ENCODE results near the gene LENG1.

LENG1 gene

DNA sequence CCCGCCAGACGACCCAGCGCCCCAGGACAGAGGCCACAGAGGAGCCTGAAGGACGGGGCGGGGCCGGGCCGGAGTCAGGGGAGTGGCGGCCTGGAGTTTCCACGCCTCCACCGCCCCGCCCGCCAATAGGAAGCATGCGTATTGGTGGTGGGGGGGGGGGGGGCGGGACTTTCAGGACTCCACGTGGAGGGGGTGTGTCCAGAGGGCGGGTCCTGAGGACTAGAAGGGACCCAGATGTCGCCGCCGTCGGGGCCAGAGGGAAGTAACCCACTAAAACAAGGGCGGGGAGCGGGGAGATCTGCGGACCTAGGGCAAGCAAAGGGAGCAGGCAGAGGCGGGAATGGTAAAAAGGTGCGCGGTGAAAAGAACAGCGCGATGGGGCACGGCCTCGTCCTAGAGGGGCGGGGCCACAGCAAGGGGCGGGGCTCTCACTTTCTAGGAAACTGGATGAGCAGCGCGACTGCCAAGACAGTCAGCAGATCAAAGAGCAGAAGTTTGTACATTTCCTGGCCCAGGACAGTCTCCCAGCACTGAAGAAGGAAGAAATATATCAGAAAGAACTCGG is 2.8 kb upstream of the LENG1 start:
- peak; percentile 97 for DNase-seq

DNA sequence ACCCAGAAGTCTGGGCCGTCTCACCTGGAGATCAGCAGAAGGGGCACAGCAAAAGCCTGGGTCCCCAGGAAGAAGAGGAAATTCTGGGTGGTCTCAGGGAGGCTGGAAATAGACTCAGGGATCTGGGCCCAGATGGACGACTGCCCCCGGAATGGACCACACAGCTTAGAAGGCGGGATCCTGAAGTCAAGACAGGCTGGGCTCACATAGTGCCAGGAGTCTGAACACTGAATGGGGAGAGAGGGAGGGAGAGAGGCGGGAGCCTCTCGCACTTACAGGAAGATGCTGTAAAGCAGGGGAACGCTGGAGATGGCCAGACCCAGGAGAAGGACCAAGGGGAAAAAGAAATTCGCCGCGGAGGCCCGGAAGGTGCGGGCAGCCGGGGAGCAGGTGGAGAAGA is 1.3 kb upstream of the LENG1 start:
- peak; percentile 74 for DNase-seq

DNA sequence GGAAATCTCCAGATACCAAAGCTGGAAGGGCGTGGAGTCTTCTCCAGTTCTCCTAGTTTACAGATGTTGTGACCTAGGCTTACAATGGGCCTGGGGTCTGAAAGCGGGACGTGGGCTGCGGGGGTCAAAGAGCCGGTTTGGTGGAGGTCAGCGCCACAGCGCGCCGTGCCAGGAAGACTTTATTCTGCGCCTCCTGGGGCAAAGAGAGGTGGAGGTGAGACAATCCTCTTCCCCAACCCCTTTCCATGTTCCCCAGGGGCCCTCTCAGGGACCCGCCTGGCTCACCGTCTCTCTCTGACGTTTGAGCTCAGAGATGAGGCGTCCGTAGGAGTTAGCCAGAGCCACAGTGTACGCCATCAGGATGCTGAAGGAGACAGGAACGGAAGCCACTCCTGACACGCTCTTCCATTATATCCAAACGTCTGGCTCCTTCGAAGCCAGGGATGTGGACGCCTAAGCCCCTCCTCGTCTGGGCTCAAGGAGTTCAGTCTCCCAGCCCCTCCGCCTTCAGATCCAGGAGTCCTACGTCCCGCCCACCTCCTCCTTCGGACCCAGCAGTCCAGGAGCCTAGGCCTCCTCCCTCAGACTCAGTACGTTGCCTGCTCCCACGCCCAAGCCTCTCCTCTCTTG is 776 bp upstream of the LENG1 start:
- peak; percentile 79 for DNase-seq

DNA sequence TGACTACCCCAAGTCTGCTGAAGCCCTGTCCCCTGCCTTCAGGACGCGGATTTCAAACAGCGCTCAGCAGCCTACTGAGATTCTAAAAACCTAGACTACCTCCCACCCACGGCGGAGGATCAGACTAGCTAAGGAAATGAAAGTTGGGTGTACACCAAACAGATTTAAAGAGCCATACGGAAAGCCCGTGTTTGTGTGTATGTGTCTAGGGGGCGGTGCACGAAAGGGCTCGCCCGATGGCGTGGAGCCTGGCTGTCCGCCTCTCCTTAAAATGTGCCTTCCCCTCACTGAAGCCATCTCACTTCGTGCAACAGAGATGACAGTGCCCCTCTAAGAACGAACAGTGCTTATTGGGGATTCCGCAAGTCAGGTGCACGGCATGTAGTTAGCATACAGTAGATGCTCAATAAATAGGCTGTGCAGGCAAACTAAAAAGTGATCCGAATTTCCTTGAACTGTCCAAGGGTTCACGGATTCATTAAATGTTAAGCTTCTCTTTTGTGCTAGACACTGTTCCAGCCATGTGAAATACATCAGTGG is 639 bp downstream of the LENG1 start:
- peak; percentile 65 for DNase-seq

DNA sequence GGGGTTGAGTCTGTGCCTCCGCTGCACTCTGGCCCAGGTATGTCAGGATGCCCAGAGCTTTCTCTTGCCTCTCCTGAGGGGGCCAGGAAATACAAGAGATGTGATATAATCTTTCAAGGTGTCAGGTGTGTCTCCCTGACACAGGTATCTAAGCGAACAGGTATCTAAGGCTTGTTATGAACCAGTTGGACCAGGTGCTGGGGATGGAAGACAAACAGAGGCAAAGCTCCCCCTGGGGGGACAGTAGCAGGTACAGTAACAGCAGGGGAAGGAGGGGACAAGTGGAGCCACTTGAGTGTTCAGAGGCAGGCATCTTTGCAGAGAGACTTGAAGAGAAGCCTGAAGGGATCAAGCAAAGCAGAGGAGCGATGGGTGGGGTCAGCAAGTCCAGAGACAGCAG is 2.6 kb downstream of the LENG1 start:
- DNase-seq, result peak; percentile 31

DNA sequence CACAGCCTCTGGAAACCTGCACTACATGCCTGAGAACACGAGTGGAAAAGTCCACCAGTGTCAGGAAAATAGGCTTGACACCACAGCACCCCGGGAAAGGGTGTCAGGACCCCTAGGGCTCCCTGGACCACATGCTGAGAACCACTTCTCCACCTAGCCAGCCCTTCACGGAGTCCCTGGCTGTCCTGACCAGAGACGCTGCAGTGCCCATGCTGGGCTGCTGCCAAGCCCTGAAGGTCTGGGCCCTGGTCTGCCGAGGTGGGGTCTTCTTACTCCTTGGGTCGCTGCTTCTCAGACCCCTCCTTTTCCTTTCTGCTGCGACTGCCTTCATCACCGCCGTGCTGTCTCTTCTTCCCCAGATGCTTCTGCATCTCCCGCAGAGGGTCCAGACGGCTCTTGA is 3.0 kb downstream of the LENG1 start:
- DNase-seq, result no peak

DNA sequence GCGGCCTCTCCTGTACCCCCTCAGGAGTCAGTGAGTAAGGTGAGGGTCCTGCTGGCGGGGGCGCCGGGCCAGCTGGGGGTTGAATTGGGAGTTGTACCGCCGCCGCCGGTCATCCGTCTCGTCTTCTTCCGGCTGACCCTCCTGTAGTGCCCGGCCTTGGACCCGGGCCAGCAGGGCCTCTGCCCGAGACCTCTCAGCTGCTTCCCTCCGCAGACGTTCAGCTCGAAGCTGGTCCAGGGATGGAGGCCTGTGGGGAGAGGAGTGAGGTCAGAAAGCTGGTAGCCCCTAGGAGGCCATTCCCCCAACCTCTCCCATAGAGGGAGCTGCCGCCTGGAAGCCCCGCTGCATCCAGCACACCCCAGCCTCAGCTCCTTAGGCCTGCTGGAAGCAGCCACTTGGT is 3.8 kb downstream of the LENG1 start:
- peak; percentile 20 for DNase-seq

DNA sequence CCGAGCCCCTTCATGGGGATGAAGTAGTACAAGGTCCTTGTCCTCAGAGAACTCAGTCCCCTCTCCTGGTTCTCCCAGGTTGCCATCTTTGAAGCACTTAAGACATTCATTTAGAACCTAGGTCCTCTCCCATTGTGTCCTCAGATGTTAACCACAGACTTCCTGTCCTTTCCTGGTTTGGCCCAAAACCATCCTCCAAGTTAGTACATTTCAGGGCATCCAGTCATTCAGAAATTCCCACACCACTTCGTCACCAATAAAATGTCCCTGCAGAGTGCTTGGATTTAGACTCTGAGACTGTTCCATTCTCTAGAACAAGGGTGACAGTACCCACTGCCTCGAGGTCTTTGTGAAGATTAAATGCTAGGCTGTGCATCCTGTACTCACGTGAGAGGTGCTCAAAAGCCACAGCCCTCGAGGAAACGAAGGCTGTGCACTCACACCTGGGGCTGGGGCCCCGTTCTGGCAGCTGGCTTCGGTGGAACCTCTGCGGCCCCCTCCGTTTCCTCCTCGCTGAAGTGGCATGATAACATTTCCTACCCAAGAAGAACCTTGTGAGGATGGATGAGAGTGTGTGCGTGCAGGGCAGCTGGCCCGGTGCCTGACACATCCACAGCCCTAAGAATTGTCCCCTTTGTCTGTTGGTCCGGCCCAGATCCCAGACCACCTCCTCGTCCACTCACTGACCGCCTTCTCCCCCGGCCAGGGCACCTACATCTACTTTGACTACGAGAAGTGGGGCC is 4.7 kb downstream of the LENG1 start:
- no peak for DNase-seq

DNA sequence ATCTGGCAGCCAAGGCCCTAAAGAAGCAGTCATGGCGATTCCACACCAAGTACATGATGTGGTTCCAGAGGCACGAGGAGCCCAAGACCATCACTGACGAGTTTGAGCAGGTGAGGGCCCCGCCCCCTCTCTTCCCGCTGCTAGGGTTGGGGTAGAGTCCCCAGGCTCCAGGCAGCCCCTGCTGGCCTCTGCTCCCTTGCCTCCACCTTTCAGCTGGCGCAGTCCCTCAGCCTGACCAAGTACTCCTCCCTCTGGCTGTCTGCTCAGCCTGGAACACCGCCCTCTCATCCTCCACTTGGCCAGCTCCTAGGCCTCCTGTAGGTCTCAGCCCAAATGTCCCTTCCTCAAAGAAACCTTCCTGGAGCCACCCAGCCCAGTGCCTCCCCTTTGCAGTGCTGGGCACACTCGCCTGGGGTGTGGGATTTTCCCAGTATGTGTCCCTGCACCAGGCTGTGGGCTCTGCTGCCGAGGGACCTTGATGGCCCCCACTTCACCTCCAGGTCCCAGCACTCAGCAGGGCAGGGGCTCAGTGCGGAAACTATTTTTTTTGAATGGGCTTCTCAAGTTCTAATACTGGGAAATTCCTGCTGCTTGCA is 5.7 kb downstream of the LENG1 start:
- DNase-seq, result no peak

DNA sequence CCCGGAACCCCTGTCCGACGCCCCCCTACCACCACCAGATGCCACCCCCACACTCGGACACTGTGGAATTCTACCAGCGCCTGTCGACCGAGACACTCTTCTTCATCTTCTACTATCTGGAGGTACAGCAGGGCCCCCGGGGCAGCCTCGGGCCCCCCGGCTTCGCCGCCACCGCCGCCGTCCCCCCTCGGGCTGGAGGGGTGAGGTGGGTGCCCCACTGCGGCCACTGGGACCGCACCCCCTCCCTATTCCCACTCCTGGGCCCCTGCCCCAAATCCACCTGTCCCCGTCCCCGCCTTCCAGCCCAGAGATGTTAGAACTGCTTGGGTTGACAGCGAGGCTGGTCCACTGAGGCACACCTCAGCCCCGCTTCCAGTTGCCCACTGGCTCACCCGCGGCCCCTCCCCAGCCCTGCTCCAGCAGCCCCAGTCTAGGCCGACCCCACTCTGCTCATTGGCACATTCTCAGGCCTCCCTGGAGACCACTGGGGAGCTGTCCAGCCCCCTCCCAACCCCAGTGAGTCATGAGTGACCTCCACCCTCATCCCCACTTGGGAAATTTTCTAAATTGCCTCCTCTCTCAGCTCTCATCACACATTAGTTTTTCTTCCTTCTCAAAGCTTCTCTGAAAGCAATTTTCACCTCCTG is 6.5 kb downstream of the LENG1 start:
- DNase-seq, result no peak

DNA sequence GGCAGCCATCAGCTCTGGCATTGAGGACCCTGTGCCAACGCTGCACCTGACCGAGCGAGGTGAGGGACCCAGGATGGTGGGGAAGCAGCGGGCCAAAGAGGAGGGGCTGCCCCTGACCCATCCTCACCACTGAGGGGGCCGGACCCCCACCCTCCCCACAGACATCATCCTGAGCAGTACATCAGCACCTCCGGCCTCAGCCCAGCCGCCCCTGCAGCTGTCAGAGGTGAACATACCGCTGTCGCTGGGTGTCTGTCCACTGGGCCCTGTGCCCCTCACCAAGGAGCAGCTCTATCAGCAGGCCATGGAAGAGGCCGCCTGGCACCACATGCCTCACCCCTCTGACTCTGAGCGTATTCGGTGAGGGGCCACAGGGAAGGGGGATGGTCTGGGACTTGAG is 7.3 kb downstream of the LENG1 start:
- no peak for DNase-seq

DNA sequence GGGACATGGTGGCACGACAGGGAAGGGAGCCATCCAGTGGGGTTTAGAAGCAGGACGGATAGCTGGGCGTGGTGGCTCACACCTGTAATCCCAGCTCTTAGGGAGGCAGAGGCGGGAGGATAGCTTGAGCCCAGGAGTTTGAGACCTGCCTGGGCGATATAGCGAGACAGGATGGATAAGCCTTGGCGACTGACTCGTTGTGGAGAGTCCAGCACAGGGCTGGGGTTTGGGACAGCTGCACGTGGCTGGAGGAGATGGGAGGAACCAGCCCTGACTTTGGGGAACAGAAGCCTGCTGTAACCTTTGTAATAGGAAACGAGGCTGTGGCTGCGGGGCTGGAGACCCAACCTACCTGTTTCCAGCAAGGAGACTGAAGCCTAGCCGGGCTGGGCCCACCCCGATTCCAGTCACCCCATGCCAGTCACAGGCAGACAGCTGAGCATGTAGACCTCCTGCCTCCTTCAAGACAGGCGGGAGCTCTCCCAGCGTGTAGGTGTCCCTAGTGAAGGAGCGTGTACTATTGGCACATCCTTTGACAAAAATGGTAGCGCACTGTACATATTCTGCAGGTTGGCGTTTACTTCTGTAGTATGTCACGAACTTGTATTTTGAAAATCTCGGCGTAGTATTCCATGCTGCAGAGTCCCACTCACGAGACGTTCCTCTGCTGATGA is 8.0 kb downstream of the LENG1 start:
- no peak for DNase-seq

DNA sequence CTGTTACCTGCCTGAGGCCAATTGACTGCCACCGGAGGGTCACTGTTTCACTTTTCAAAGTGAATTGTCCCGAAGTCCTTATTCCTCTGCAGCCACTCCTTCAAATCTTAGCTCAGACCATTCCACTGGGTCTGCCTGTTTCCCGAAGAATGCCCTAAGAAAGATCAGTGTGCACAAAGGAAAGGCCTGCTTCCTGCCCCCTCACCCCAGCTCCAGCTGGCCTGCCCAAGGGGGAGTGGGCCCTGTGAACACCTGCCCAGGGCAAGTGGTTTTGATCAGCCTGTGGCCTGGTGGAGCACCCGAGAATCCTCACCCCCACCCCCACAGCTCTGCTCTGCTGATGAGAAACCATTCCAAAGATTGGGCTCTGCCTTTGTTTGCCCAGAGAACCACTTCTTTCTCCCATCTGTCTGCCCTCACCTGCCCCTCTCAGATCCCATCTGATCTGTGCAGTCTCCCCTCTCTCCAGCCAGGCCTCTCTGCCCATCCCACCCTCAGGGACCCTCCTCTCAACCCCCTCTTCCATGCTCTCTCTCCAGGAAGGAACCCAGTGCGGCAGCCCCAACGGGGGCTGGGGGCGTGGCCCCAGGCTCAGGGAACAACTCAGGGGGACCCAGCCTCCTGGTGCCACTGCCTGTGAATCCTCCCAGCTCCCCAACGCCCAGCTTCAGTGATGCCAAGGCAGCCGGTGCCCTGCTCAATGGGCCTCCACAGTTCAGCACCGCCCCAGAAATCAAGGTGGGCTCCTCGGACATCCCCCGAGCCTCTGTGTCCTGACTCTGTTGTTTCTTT is 10.3 kb downstream of the LENG1 start:
- DNase-seq, result no peak

DNA sequence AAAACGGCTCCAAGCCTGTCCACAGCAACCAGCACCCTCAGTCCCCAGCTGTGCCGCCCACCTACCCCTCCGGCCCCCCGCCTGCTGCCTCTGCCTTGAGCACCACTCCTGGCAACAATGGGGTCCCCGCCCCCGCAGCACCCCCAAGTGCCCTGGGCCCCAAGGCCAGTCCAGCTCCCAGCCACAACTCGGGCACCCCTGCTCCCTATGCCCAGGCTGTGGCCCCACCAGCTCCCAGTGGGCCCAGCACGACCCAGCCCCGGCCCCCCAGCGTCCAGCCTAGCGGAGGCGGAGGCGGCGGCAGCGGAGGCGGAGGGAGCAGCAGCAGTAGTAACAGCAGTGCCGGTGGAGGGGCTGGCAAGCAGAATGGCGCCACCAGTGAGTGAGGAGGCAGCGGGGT is 11.4 kb downstream of the LENG1 start:
- DNase-seq, result no peak

DNA sequence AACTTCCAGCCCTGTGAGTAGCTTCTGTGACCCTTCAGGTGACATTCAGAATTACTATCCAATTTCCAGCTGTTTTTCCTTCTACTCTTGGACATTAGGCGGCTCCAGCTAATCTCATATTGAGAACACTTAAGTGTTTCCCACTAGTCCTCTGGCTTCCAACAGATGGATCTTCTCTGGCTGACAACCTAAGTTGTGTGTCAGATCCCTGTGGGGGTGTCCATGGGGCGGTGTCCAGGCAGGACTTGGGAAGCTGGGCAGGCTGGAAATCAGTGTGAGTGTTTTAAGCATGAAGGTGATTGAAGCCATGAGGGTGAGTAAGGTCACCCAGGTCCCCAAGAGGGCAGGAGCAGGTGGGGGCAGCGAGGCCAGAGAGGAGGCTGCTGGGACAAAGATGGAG is 11.8 kb downstream of the LENG1 start:
- DNase-seq, result no peak

DNA sequence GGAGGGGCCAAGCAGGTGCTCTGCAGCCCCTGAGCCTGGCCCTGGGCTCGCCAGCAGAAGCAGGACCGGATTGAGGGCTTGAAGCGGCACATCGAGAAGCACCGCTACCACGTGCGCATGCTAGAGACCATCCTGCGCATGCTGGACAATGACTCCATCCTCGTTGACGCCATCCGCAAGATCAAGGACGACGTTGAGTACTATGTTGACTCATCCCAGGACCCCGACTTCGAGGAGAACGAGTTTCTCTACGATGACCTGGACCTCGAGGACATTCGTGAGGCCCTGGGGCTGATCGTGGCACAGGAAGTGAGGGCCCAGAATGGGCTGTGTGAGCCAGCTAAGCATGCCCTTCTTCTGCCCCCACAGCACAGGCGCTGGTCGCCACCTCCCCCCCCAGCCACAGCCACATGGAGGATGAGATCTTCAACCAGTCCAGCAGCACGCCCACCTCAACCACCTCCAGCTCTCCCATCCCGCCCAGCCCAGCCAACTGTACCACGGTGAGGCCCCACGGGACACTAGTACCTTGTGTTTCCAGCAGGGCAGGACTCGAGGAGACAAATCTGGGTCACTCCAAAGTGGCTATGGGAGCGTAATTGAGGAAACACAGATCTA is 13.9 kb downstream of the LENG1 start:
- no peak for DNase-seq

DNA sequence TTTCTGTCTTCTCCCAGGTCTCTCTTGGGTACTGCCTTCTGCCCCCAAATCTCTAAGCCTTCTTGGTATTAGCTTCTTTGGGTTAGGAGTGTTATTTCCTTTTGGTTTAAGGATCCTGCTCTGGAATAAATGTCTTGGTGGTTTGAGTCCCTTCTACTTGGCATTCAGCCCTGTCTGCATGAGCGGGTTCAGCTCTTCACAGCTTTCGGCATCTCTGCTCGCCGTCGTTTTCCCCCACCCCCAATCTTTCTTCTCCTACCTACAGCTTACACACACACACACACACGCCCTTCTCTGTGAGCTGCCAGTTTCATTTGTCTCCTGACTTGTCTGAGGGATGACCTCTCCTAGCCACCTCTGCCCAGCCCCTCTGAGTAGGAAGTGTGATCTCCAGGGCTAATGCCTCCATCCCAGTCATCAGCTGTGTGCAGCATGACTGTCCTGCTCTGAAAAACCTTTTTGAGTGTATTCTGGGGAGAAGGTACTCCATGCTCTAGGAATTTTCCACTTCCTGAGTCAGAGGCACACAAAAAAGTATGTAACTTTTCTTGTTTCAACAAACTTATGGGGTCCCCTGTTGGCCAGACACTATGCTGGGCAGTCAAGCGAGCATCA is 17.2 kb downstream of the LENG1 start:
- DNase-seq, result no peak

DNA sequence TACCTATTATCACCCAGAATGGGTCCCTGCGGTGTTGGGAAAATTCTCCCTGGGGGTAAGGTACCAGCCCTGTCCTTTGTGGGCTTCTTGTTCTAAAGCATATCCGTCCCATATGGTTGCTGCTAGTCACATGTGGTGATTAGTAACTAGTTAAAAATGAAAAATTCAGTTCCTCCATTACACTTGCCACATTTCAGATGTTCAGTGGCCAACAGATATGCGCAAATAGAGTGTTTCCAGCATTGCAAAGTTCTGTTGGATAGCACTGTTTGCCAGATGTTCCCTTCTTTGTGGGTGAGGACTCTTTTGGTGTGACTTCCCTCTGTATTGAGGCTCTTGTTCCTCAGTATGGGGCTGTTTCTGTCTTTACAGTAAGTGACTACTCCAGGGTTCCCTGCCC is 18.2 kb downstream of the LENG1 start:
- DNase-seq, result no peak

DNA sequence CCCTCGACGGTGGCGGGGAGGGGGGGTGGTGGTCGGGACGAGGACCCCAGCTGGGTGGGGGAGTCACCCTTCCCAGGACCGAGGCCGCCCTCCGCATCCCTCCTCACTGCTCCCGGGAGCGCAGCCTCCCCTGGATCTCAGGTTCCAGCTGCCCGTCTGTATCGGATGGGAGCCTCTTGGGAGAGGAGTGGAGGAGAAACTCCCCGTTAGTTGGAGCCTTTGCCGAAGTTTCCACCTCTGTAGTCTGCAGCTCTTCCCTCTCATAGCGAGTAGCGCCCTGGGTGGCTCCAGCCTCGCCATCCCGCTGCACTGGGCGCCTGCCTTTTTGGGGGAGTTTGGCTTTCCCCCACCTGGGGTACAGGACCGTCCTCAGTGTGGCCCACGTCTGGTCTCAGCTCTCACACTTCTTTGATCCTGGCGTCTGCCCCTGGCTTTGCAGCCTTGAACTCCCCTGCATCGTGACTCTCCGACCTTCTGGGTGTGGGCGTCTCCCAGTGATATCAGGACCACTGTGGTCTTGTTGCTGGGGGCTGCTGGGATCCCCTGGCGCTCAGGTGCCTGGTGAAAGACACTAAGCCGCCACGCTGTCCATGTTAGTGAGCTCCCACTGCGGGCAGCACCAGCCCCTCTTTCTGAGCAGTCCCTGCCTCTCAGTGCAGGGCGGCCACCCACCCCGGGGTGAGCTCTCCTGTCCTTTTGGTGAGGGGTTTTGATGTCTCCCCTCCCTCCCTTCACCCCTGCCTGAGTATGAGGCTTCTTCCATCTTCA is 20.8 kb downstream of the LENG1 start:
- peak; percentile 51 for DNase-seq

All from DMS53 (cell line).